Uterus (tissue), 2 donors: ENCODE measurements around the gene SAXO1.

Experiments used
- CTCF ChIP-seq, 4 experiments: fragments of 200-600 bp in 2 of 4; fragments of 450-650 bp in 2 of 4; sonication (generic) in 2 of 4; IDR thresholded peaks; one replicate each; pipeline ENCODE4 v1.5.1; 2016 to 2019; ENCODE audit warnings: antibody characterized with exemption in 4 of 4, mild to moderate bottlenecking in 2 of 4, moderate library complexity in 1 of 4
- POLR2A ChIP-seq, 2 donors: fragments of 450-650 bp; IDR thresholded peaks; one replicate each; pipeline ENCODE4 v1.6.1; 2016; ENCODE audit warnings: antibody characterized with exemption in 2 of 2, mild to moderate bottlenecking in 1 of 2, moderate library complexity in 1 of 2

GRCh38 chr9:19050637-19051591, 17.9 kb upstream of the SAXO1 start:
- TF ChIP-seq POLR2A (IDR thresholded peaks at IDR 0.05) = no peak
- TF ChIP-seq CTCF (IDR thresholded peaks at IDR 0.05) = no peak
